Gastroesophageal sphincter (tissue), 3 donors: ENCODE data around the gene WDR26.

ENCODE experiments used
- EP300 ChIP-seq: sonication (generic); formaldehyde crosslinking; IDR thresholded peaks from one replicate; pipeline ENCODE4 v1.6.1; 2017; ENCODE audit warnings: antibody characterized with exemption, mild to moderate bottlenecking
- POLR2A ChIP-seq, 2 donors: fragments of 450-650 bp; IDR thresholded peaks; one replicate each; pipeline ENCODE4 v1.6.1; 2017; ENCODE audit warnings: antibody characterized with exemption in 2 of 2, mild to moderate bottlenecking in 2 of 2, moderate library complexity in 1 of 2
- POLR2AphosphoS5 ChIP-seq: sonication (generic); formaldehyde crosslinking; IDR thresholded peaks from one replicate; pipeline ENCODE4 v1.6.1; 2017; ENCODE audit warnings: antibody characterized with exemption
- TF ChIP-seq, protein P1 (sequence below), 4 experiments: fragments of 200-600 bp in 2 of 4; fragments of 450-650 bp in 2 of 4; sonication (generic) in 1 of 4; IDR thresholded peaks; one replicate each; pipeline ENCODE4 v1.5.1; 2017 to 2019; ENCODE audit warnings: antibody characterized with exemption in 4 of 4, mild to moderate bottlenecking in 2 of 4, moderate library complexity in 2 of 4

DNA sequence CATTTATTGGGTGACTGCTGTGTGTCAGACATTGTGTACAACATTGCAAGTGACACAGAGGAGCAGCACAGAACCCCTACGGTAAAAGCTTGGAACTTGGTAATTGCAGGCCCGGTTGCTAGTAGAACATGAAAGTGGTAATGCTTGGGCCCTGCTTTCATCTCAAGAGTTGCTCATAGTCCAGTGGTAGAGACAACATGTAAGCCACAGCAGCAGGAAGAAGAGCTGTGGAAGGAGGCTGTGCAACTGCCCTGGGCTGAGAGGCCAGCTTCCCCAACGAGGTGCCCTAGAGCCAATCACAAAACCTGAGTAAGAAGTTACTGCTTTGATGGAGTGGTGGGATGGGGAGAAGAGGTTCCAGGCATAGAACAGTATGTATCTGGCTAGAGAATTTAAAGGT is 59.5 kb downstream of the WDR26 start:
- TF ChIP-seq POLR2A (IDR thresholded peaks at IDR 0.05) (no peak), EP300 (no peak), POLR2AphosphoS5 (no peak)
- TF ChIP-seq, protein P1, sequence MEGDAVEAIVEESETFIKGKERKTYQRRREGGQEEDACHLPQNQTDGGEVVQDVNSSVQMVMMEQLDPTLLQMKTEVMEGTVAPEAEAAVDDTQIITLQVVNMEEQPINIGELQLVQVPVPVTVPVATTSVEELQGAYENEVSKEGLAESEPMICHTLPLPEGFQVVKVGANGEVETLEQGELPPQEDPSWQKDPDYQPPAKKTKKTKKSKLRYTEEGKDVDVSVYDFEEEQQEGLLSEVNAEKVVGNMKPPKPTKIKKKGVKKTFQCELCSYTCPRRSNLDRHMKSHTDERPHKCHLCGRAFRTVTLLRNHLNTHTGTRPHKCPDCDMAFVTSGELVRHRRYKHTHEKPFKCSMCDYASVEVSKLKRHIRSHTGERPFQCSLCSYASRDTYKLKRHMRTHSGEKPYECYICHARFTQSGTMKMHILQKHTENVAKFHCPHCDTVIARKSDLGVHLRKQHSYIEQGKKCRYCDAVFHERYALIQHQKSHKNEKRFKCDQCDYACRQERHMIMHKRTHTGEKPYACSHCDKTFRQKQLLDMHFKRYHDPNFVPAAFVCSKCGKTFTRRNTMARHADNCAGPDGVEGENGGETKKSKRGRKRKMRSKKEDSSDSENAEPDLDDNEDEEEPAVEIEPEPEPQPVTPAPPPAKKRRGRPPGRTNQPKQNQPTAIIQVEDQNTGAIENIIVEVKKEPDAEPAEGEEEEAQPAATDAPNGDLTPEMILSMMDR (IDR thresholded peaks at IDR 0.05), result no peak
